HUES48 (cell line): ENCODE data around the gene SIX6.
"Not testable (repeated sequence)": the region's sequence is repeated elsewhere in the genome, so short reads cannot be mapped to it uniquely, and the experiment has no call there.

Source experiments
- H3K27ac ChIP-seq: one replicate; pipeline ENCODE4 v1.7.0; 2013; ENCODE audit warnings: low read depth, low read length, inconsistent platforms
- H3K27me3 ChIP-seq: 2 replicates; pipeline ENCODE4 v1.6.1; 2013; ENCODE audit warnings: mild to moderate bottlenecking, low read length; ENCODE audit not compliant: control insufficient read depth, insufficient read depth
- H3K36me3 ChIP-seq: 2 replicates; pipeline ENCODE4 v1.6.1; 2013; ENCODE audit warnings: low read length; ENCODE audit not compliant: control insufficient read depth, insufficient read depth
- H3K4me1 ChIP-seq: 2 replicates; pipeline ENCODE4 v1.6.1; 2013; ENCODE audit warnings: mild to moderate bottlenecking, low read length; ENCODE audit not compliant: control insufficient read depth, insufficient read depth
- H3K4me3 ChIP-seq: 2 replicates; pipeline ENCODE4 v1.5.1; 2013; ENCODE audit warnings: mild to moderate bottlenecking, low read depth, low read length
- H3K9ac ChIP-seq: 2 replicates; pipeline ENCODE4 v1.6.1; 2013; ENCODE audit warnings: mild to moderate bottlenecking, low read depth, low read length, moderate library complexity
- H3K9me3 ChIP-seq: 2 replicates; pipeline ENCODE4 v1.6.1; 2013; ENCODE audit warnings: low read length; ENCODE audit not compliant: control insufficient read depth, insufficient read depth

The SIX6 gene

GRCh38 chr14:60508707-60509437 lies at the start of gene SIX6:
Gene SIX6, plus strand, starts transcription at chr14:60509146. Its CDS starts 253 bp downstream, at chr14:60509399.
- Histone ChIP-seq H3K36me3 (no peaks in the 10 kb centered on the region), H3K9ac (no peak within 1 kb of the TSS), H3K9me3 (no peaks in the 10 kb centered on the region), H3K27ac (no peak within 1 kb of the TSS), H3K27me3 (peaks cover 100% of the 10 kb centered on the region), H3K4me1 (peaks cover 58% of the 10 kb centered on the region), H3K4me3 (peak within 1 kb of the TSS; percentile 53)

- H3K9me3 ChIP-seq, H3K27ac ChIP-seq, H3K4me1 ChIP-seq, H3K36me3 ChIP-seq, H3K9ac ChIP-seq, H3K4me3 ChIP-seq: not testable (repeated sequence)
- peaks cover 10% of the 10 kb centered on the region for H3K27me3 ChIP-seq
Observed at GRCh38 chr14:60480248-60480647, 28.7 kb upstream of the SIX6 start.

- no peak overlapping the region for H3K27ac ChIP-seq
- no peaks in the 10 kb centered on the region; the same call in 1 of the 2 replicates for H3K4me1 ChIP-seq
- no peak overlapping the region for H3K4me3 ChIP-seq
- H3K9me3 ChIP-seq = no peaks in the 10 kb centered on the region
- H3K9ac ChIP-seq = no peak overlapping the region
- H3K27me3 ChIP-seq = peaks cover 35% of the 10 kb centered on the region
- H3K36me3 ChIP-seq = no peaks in the 10 kb centered on the region
Observed at GRCh38 chr14:60482743-60483142, 26.2 kb upstream of the SIX6 start.

- Histone ChIP-seq H3K9ac (peak overlapping the region; percentile 59), H3K27ac (no peak overlapping the region)
Observed at GRCh38 chr14:60485057-60485597, 23.8 kb upstream of the SIX6 start.

GRCh38 chr14:60485598-60486251 lies 23.2 kb upstream of the SIX6 start, which contains the start of gene C14orf39:
Gene C14orf39, minus strand, starts transcription at chr14:60486063. Its CDS starts 985 bp downstream, at chr14:60485078.
- H3K9ac ChIP-seq = peak within 1 kb of the TSS; percentile 59
- peak within 1 kb of the TSS; percentile 68 for H3K4me3 ChIP-seq
- H3K27me3 ChIP-seq = peaks cover 52% of the 10 kb centered on the region
- H3K36me3 ChIP-seq = no peaks in the 10 kb centered on the region
- no peaks in the 10 kb centered on the region for H3K9me3 ChIP-seq
- no peaks in the 10 kb centered on the region; the same call in 1 of the 2 replicates for H3K4me1 ChIP-seq
- no peak within 1 kb of the TSS for H3K27ac ChIP-seq

More at GRCh38 chr14:60485057-60485597, 23.8 kb upstream of the SIX6 start:
- no peaks in the 10 kb centered on the region for H3K36me3 ChIP-seq
- no peaks in the 10 kb centered on the region; the same call in 1 of the 2 replicates for H3K4me1 ChIP-seq
- H3K9me3 ChIP-seq = no peaks in the 10 kb centered on the region
- H3K27me3 ChIP-seq = peaks cover 52% of the 10 kb centered on the region
- peak overlapping the region; percentile 68 for H3K4me3 ChIP-seq

GRCh38 chr14:60487211-60487610 lies 21.7 kb upstream of the SIX6 start:
- Histone ChIP-seq H3K9me3 (no peaks in the 10 kb centered on the region), H3K27me3 (peaks cover 52% of the 10 kb centered on the region), H3K9ac (no peak overlapping the region), H3K4me3 (no peak overlapping the region), H3K36me3 (no peaks in the 10 kb centered on the region), H3K4me1 (no peaks in the 10 kb centered on the region; the same call in 1 of the 2 replicates), H3K27ac (no peak overlapping the region)

GRCh38 chr14:60488175-60488574 lies 20.8 kb upstream of the SIX6 start:
- H3K4me1 ChIP-seq = no peaks in the 10 kb centered on the region; the same call in 1 of the 2 replicates
- no peaks in the 10 kb centered on the region for H3K9me3 ChIP-seq
- H3K36me3 ChIP-seq = no peaks in the 10 kb centered on the region
- H3K4me3 ChIP-seq = no peak overlapping the region
- peaks cover 52% of the 10 kb centered on the region for H3K27me3 ChIP-seq
- no peak overlapping the region for H3K27ac ChIP-seq
- H3K9ac ChIP-seq = no peak overlapping the region

- H3K9ac ChIP-seq = no peak overlapping the region
- no peaks in the 10 kb centered on the region for H3K9me3 ChIP-seq
- H3K27me3 ChIP-seq = peaks cover 42% of the 10 kb centered on the region
Observed at GRCh38 chr14:60490270-60490669, 18.7 kb upstream of the SIX6 start.

GRCh38 chr14:60495946-60496345 lies 13.0 kb upstream of the SIX6 start:
- H3K36me3 ChIP-seq = no peaks in the 10 kb centered on the region
- no peak overlapping the region for H3K27ac ChIP-seq
- H3K9me3 ChIP-seq = no peaks in the 10 kb centered on the region
- peaks cover 2% of the 10 kb centered on the region; the same call in 1 of the 2 replicates for H3K27me3 ChIP-seq
- H3K4me3 ChIP-seq = no peak overlapping the region
- no peak overlapping the region for H3K9ac ChIP-seq
- no peaks in the 10 kb centered on the region for H3K4me1 ChIP-seq

More at GRCh38 chr14:60490270-60490669, 18.7 kb upstream of the SIX6 start:
- Histone ChIP-seq H3K4me3 (no peak overlapping the region), H3K4me1 (no peaks in the 10 kb centered on the region), H3K36me3 (no peaks in the 10 kb centered on the region), H3K27ac (no peak overlapping the region)

- peaks cover 68% of the 10 kb centered on the region for H3K27me3 ChIP-seq
- no peak overlapping the region for H3K9ac ChIP-seq
- no peak overlapping the region for H3K27ac ChIP-seq
- no peaks in the 10 kb centered on the region for H3K36me3 ChIP-seq
- peaks cover 18% of the 10 kb centered on the region; the same call in 1 of the 2 replicates for H3K4me1 ChIP-seq
- H3K9me3 ChIP-seq = no peaks in the 10 kb centered on the region
- H3K4me3 ChIP-seq = no peak overlapping the region
Observed at GRCh38 chr14:60502541-60502940, 6.4 kb upstream of the SIX6 start.

- Histone ChIP-seq H3K4me3 (no peak overlapping the region), H3K36me3 (no peaks in the 10 kb centered on the region), H3K4me1 (peaks cover 38% of the 10 kb centered on the region), H3K9me3 (no peaks in the 10 kb centered on the region), H3K9ac (no peak overlapping the region), H3K27ac (no peak overlapping the region), H3K27me3 (peaks cover 97% of the 10 kb centered on the region)
Observed at GRCh38 chr14:60505448-60505847, 3.5 kb upstream of the SIX6 start.
